HAP-1 (cell line): ENCODE data around the gene PLPP7.
A peak's percentile ranks its signal among the peaks of the same experiment; 100 is the strongest.

Experiments
- DNase-seq, 2 experiments: peaks; one replicate each; pipeline ENCODE4 v3.0.0-alpha.2; 2016 to 2020; ENCODE audit warnings: low spot score in 2 of 2
- H3K27me3 ChIP-seq: fragments of 250-450 bp; sonication (Bioruptor Pico); 2 replicates; pipeline ENCODE4 v1.5.1; 2020; ENCODE audit warnings: low read depth, mild to moderate bottlenecking, moderate library complexity
- H3K36me3 ChIP-seq: fragments of 250-450 bp; sonication (Bioruptor Pico); replicated peaks from 2 replicates; pipeline ENCODE4 v1.5.1; 2020; ENCODE audit warnings: mild to moderate bottlenecking
- H3K4me1 ChIP-seq: fragments of 250-450 bp; sonication (Bioruptor Pico); 2 replicates; pipeline ENCODE4 v1.5.1; 2020; ENCODE audit warnings: mild to moderate bottlenecking
- H3K4me3 ChIP-seq: fragments of 250-450 bp; sonication (Bioruptor Pico); 2 replicates; pipeline ENCODE4 v1.5.1; 2020; ENCODE audit warnings: mild to moderate bottlenecking, moderate library complexity
- H3K9me3 ChIP-seq: fragments of 250-450 bp; sonication (Bioruptor Pico); 2 replicates; pipeline ENCODE4 v1.5.1; 2020; ENCODE audit warnings: mild to moderate bottlenecking, moderate library complexity
- in situ Hi-C: fragments of 300-500 bp; cut with MboI; formaldehyde crosslinking; loops from 3 replicates; pipeline ENCODE4 v1.14.3; 2020; ENCODE audit warnings: low sequenced_read_pairs, inconsistent platforms, mixed read lengths

Gene PLPP7

GRCh38 chr9:131273856-131274673 is 15.5 kb upstream of the PLPP7 start:
- peak; percentile 54 to 59 for DNase-seq
- Histone ChIP-seq H3K36me3 (peaks cover 11% of the 10 kb centered on the region), H3K4me3 (peak overlapping the region; percentile 54), H3K4me1 (peaks cover 31% of the 10 kb centered on the region), H3K9me3 (no peaks in the 10 kb centered on the region), H3K27me3 (no peaks in the 10 kb centered on the region)
- in situ Hi-C loops: no loop called here

- DNase-seq: peak; percentile 20 to 56
- H3K4me1 ChIP-seq: peaks cover 31% of the 10 kb centered on the region
- peaks cover 6% of the 10 kb centered on the region for H3K36me3 ChIP-seq
- no peaks in the 10 kb centered on the region for H3K9me3 ChIP-seq
- H3K4me3 ChIP-seq: peak overlapping the region; percentile 54
- in situ Hi-C loops: no loop called here
- H3K27me3 ChIP-seq: no peaks in the 10 kb centered on the region
These were observed 14.7 kb upstream of the PLPP7 start for GRCh38 chr9:131274674-131275331.

GRCh38 chr9:131275332-131276093 is 14.0 kb upstream of the PLPP7 start:
- DNase-seq: peak; percentile 62 to 70

DNA sequence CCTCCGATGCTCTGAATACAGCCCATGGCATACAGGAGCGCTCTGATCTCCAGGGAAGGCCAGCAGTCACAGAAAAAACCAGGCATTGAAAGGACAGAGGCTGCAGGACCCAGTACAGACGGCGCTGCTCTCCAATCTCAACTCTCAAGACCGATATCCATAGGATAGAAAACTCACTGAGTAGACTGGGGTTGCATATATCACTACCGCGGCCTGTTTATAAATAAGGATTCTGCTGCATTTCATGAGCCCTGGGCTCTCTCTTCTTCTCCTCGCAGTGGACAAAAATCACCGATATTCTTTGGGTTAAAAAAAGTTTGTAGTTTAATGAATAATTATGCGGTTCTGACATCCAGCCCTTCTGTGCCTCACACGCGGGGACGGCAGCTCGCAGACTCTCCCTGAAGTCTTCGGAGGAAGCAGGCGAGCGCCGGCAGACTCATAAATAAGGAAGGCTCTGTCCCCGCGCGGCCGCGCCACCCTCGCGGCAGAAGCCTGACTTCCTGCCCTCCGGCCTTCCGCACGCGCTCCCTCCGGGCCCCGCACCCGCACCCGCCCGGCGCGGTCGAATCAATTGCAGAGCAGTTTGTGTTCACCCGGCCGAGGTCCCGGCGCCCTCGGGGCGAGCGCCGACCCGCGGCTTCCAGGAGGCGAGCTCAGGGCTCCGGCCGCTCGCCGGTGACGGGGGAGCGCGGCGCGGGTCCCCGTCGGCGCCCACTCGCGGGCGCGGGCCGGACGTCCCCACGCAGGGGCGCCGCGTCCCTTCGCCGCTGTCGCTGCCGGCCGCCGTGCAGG is 13.2 kb upstream of the PLPP7 start, which contains the start of gene FAM78A:
Gene FAM78A, minus strand, starts transcription at position 417 of the 795 bp plus-strand sequence. Its CDS starts 331 bp downstream, at position 86.
- Histone ChIP-seq H3K4me3 (peak within 1 kb of the TSS; percentile 54), H3K27me3 (no peaks in the 10 kb centered on the region; the same call in 1 of the 2 replicates), H3K9me3 (no peaks in the 10 kb centered on the region), H3K4me1 (peaks cover 27% of the 10 kb centered on the region), H3K36me3 (peaks cover 6% of the 10 kb centered on the region)
- DNase-seq: peak; percentile 29 to 59
- in situ Hi-C loops: no loop called here

More at GRCh38 chr9:131275332-131276093, 14.0 kb upstream of the PLPP7 start:
- Histone ChIP-seq H3K4me1 (peaks cover 31% of the 10 kb centered on the region), H3K27me3 (no peaks in the 10 kb centered on the region; the same call in 1 of the 2 replicates), H3K36me3 (peaks cover 6% of the 10 kb centered on the region), H3K4me3 (peak overlapping the region; percentile 54), H3K9me3 (no peaks in the 10 kb centered on the region)
- in situ Hi-C loops: no loop called here

GRCh38 chr9:131276891-131277286 is 12.6 kb upstream of the PLPP7 start:
- H3K27me3 ChIP-seq: no peaks in the 10 kb centered on the region; the same call in 1 of the 2 replicates
- peak overlapping the region; percentile 54 for H3K4me3 ChIP-seq
- DNase-seq: peak in 1 of 2 experiments; percentile 58
- peaks cover 21% of the 10 kb centered on the region for H3K4me1 ChIP-seq
- H3K9me3 ChIP-seq: no peaks in the 10 kb centered on the region
- in situ Hi-C loops: no loop called here
- peaks cover 6% of the 10 kb centered on the region for H3K36me3 ChIP-seq

- Histone ChIP-seq H3K9me3 (no peaks in the 10 kb centered on the region), H3K4me1 (peaks cover 16% of the 10 kb centered on the region), H3K36me3 (peaks cover 6% of the 10 kb centered on the region), H3K4me3 (peak overlapping the region; percentile 54), H3K27me3 (peaks cover 1% of the 10 kb centered on the region; the same call in 1 of the 2 replicates)
- no peak for DNase-seq
- in situ Hi-C loops: no loop called here
These were observed 12.1 kb upstream of the PLPP7 start for GRCh38 chr9:131277287-131277909.

- peak; percentile 92 to 94 for DNase-seq
- Histone ChIP-seq H3K36me3 (peaks cover 6% of the 10 kb centered on the region), H3K9me3 (no peaks in the 10 kb centered on the region), H3K4me3 (peak overlapping the region; percentile 15), H3K4me1 (peaks cover 11% of the 10 kb centered on the region), H3K27me3 (peaks cover 4% of the 10 kb centered on the region; the same call in 1 of the 2 replicates)
- in situ Hi-C loops: no loop called here
These were observed 11.4 kb upstream of the PLPP7 start for GRCh38 chr9:131277910-131278701.

- Histone ChIP-seq H3K4me3 (no peak overlapping the region), H3K36me3 (peaks cover 6% of the 10 kb centered on the region), H3K9me3 (no peaks in the 10 kb centered on the region), H3K4me1 (peaks cover 10% of the 10 kb centered on the region), H3K27me3 (peaks cover 7% of the 10 kb centered on the region; the same call in 1 of the 2 replicates)
- DNase-seq: no peak
- in situ Hi-C loops: no loop called here
These were observed 10.8 kb upstream of the PLPP7 start for GRCh38 chr9:131278702-131279111.

GRCh38 chr9:131279196-131279862 is 10.2 kb upstream of the PLPP7 start:
- peaks cover 7% of the 10 kb centered on the region for H3K4me1 ChIP-seq
- no peaks in the 10 kb centered on the region for H3K9me3 ChIP-seq
- peaks cover 7% of the 10 kb centered on the region; the same call in 1 of the 2 replicates for H3K27me3 ChIP-seq

DNA sequence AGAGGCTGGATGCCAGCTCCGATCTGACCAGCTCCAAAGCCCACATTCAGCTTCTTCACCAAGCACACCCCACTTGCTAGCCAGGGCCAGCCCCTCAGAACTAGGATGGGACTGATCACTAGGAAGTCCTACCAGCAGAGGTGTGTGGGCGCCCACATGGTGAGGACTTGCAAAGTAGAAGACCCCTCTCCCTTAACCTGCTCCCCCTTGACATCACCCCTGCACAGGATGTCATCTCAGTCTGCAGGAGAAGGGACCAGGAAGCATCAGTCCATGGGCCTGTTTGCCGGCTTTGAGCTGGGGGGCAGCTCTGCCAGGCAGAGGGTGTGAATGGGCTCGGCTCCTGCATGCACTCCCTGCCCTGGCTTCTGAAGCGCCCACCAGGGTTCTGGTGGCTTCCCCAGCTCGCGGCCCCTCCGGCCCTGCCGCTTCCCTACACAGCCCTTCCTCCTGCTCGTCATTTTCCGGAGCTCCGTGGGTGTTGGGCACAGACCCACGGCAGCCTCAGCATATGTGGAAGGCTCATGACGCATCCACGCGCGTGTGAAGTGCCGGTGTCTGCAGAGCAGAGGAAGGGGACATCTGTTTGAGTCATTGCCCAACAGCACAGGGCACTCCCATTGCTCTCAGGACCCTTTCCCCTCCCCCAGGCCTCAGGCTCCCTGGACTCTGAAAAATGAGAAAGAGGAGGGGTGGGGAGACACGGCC is 9.5 kb upstream of the PLPP7 start:
- DNase-seq: no peak
- peaks cover 2% of the 10 kb centered on the region for H3K36me3 ChIP-seq
- no peak overlapping the region for H3K4me3 ChIP-seq
- no peaks in the 10 kb centered on the region for H3K9me3 ChIP-seq
- in situ Hi-C loops: no loop called here
- H3K4me1 ChIP-seq: peaks cover 6% of the 10 kb centered on the region
- peaks cover 7% of the 10 kb centered on the region; the same call in 1 of the 2 replicates for H3K27me3 ChIP-seq

More at GRCh38 chr9:131279196-131279862, 10.2 kb upstream of the PLPP7 start:
- H3K4me3 ChIP-seq: no peak overlapping the region
- DNase-seq: no peak
- in situ Hi-C loops: no loop called here
- peaks cover 6% of the 10 kb centered on the region for H3K36me3 ChIP-seq

DNA sequence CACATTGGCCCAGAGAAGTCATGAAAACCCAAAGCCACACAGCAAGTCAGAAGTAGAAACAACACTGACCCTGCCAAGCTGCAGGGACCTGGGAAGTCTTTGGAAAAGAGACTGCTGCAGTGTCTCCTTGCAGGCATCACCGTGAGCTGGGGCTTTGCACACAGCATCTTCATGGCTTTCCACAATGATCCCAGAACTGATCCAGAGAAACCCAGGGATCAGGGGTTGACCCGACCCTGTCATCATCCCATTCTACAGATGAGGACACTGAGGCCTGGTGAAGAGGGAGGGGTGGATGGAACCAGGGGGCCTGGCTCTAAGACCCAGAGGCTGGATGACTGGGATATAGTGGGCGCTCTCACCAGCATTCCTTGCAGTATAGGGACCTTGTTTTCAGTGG is 8.9 kb upstream of the PLPP7 start:
- no peaks in the 10 kb centered on the region for H3K9me3 ChIP-seq
- DNase-seq: no peak
- H3K4me1 ChIP-seq: peaks cover 5% of the 10 kb centered on the region
- no peaks in the 10 kb centered on the region for H3K36me3 ChIP-seq
- H3K4me3 ChIP-seq: no peak overlapping the region
- in situ Hi-C loops: no loop called here
- peaks cover 7% of the 10 kb centered on the region; the same call in 1 of the 2 replicates for H3K27me3 ChIP-seq
